HEK293T (cell line): ENCODE data around the gene RSKR.

Source experiments
- CTCF ChIA-PET: fragments of 350-600 bp; formaldehyde crosslinking; extraction: SDS; loops from one replicate; lab custom pipeline; 2021; ENCODE audit warnings: antibody characterized with exemption, inconsistent platforms; lab: Yijun Ruan, JAX
- POLR2A ChIA-PET: fragments of 350-600 bp; formaldehyde crosslinking; extraction: SDS; loops from one replicate; lab custom pipeline; 2020; ENCODE audit warnings: antibody characterized with exemption, inconsistent platforms; lab: Yijun Ruan, JAX
- DNase-seq: peaks from one replicate; pipeline ENCODE4 v3.0.0; 2012; ENCODE audit warnings: mixed read lengths; ENCODE audit errors: extremely low spot score
- ARNT ChIP-seq: fragments of 450-650 bp; IDR thresholded peaks from 2 replicates; pipeline ENCODE4 v1.6.1; 2017; ENCODE audit warnings: mild to moderate bottlenecking
- BHLHE40 ChIP-seq: fragments of 450-650 bp; IDR thresholded peaks from 2 replicates; pipeline ENCODE4 v1.6.1; 2016; ENCODE audit warnings: mild to moderate bottlenecking, moderate library complexity, borderline replicate concordance
- CTBP1 ChIP-seq: fragments of 450-650 bp; IDR thresholded peaks from 2 replicates; pipeline ENCODE4 v1.6.1; 2016; ENCODE audit warnings: borderline replicate concordance
- ELF4 ChIP-seq: fragments of 450-650 bp; IDR thresholded peaks from 2 replicates; pipeline ENCODE4 v1.6.1; 2017; ENCODE audit warnings: antibody characterized with exemption
- FOXA1 ChIP-seq: fragments of 450-650 bp; IDR thresholded peaks from 2 replicates; pipeline ENCODE4 v1.6.1; 2016; ENCODE audit warnings: mild to moderate bottlenecking
- FOXK2 ChIP-seq: fragments of 450-650 bp; IDR thresholded peaks from 2 replicates; pipeline ENCODE4 v1.6.1; 2016; ENCODE audit warnings: mild to moderate bottlenecking
- FOXM1 ChIP-seq: fragments of 450-650 bp; IDR thresholded peaks from 2 replicates; pipeline ENCODE4 v1.6.1; 2017; ENCODE audit warnings: mild to moderate bottlenecking, borderline replicate concordance
- HDGF ChIP-seq: fragments of 450-650 bp; IDR thresholded peaks from 2 replicates; pipeline ENCODE4 v1.6.1; 2017; ENCODE audit warnings: antibody characterized with exemption, borderline replicate concordance
- L3MBTL2 ChIP-seq: fragments of 450-650 bp; conservative IDR thresholded peaks from 2 replicates; pipeline ENCODE4 v1.6.1; 2016; ENCODE audit warnings: mild to moderate bottlenecking
- LEF1 ChIP-seq: fragments of 450-650 bp; IDR thresholded peaks from 2 replicates; pipeline ENCODE4 v1.6.1; 2017; ENCODE audit warnings: mild to moderate bottlenecking, borderline replicate concordance
- NFRKB ChIP-seq: fragments of 450-650 bp; IDR thresholded peaks from 2 replicates; pipeline ENCODE4 v1.6.1; 2016; ENCODE audit warnings: mild to moderate bottlenecking, moderate library complexity
- SP1 ChIP-seq: fragments of 450-650 bp; IDR thresholded peaks from 2 replicates; pipeline ENCODE4 v1.6.1; 2017
- SUZ12 ChIP-seq: fragments of 450-650 bp; IDR thresholded peaks from 2 replicates; pipeline ENCODE4 v1.6.1; 2016; ENCODE audit warnings: mild to moderate bottlenecking
- TARDBP ChIP-seq: fragments of 450-650 bp; IDR thresholded peaks from 2 replicates; pipeline ENCODE4 v1.6.1; 2016
- ZNF384 ChIP-seq: fragments of 450-650 bp; IDR thresholded peaks from 2 replicates; pipeline ENCODE4 v1.6.1; 2016
- TF ChIP-seq, protein P1 (sequence below): fragments of 450-650 bp; IDR thresholded peaks from 2 replicates; pipeline ENCODE4 v1.6.1; 2016

The RSKR gene

DNA sequence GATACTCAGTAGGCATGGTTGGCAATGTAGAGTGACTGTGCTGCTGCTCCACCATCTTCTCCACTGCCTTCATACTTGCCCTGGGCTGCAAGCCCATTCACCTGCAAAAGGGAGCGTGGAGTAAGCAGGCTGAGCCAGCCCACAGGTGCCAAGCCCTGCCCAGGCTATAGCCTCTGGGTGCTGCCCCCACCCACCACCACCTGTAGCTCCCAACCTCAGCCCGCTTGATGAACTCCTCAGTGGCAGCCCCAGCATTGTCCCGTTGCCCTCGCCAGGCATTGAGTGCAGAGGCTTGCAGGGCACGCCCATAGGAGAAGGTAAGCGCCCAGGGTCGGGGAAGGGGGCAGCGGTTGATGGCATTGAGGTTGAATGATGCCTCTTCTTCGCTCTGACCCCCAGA is 40.5 kb downstream of the RSKR start:
- no peak for TF ChIP-seq SP1
- no peak for TF ChIP-seq LEF1
- TF ChIP-seq L3MBTL2: no peak
- TF ChIP-seq, protein P1, sequence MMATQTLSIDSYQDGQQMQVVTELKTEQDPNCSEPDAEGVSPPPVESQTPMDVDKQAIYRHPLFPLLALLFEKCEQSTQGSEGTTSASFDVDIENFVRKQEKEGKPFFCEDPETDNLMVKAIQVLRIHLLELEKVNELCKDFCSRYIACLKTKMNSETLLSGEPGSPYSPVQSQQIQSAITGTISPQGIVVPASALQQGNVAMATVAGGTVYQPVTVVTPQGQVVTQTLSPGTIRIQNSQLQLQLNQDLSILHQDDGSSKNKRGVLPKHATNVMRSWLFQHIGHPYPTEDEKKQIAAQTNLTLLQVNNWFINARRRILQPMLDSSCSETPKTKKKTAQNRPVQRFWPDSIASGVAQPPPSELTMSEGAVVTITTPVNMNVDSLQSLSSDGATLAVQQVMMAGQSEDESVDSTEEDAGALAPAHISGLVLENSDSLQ: no peak
- TF ChIP-seq FOXK2: no peak
- no peak for TF ChIP-seq HDGF
- no peak for TF ChIP-seq FOXA1
- no peak for TF ChIP-seq TARDBP
- no peak for TF ChIP-seq ARNT
- no peak for TF ChIP-seq BHLHE40
- no peak for TF ChIP-seq NFRKB
- no peak for TF ChIP-seq SUZ12
- no peak for TF ChIP-seq ZNF384
- ChIA-PET CTCF (no interaction called here), POLR2A (no interaction called here)
- DNase-seq: no peak

DNA sequence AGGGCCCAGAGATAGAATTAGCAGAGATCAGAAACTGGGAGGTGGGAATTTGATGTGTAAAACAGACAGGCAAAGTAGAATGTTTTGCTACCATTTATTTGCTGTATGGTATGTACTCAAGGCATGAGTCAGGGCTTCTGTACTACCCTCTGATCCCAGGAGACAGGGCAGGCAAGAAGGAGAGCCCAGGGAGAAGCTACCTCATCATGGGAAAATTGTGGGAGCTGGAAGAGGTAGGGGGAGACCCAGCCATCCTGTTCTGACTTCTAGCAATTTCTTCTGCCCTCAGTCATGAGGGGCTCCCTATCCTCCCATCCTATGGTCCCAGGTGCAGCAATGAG is 41.0 kb downstream of the RSKR start:
- TF ChIP-seq, protein P1: no peak
- no peak for TF ChIP-seq CTBP1
- TF ChIP-seq HDGF: no peak
- ChIA-PET CTCF (no interaction called here), POLR2A (interaction anchor here (3.4 to 3.6 kb wide), 2 partner anchors 18 to 88 kb away, joined by 8 to 35 read pairs; partner anchors contain the start of genes SDF2, SUPT6H and UNC119)
- DNase-seq: no peak

DNA sequence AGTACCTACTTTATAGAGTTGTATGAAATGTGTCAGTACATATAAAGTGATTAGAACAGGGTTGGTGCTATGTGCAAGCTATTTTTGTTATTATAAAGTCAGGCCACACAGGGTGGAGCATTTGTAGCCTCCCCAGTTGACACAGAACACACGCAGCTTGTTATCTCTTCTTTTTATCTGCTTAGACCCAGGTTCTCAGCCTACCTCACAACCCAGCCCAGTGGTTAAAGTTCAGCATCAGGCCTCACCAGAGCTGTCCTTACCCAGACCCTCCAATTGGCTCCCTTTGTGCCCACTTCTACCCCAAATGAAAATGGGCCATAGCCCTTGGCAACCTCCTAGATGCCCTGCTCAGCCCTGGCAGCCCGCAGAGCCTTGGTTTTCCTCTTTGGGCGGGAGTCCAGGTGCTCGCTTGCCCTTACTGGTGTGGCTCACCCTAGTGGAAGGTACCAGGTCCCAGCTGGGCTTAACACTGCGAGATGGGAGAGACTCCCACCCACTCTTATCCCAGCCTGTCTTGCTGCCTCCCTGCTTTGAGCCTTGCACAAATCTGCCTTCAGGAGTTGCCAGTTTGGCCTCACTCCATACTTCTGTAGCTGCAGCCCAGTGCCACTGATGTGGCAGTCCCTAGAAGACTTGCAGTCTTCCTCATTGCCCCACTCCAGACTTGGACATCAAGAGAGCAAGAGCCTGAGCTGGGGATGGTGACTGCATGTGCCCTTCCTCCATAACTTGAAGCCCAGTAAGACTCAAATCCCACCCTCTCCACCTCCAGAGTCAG is 41.5 kb downstream of the RSKR start:
- TF ChIP-seq CTBP1 (no peak), NFRKB (no peak), SUZ12 (no peak), FOXA1 (no peak), L3MBTL2 (no peak), FOXM1 (no peak), ZNF384 (no peak), ELF4 (no peak), TARDBP (no peak), LEF1 (no peak), SP1 (no peak), HDGF (no peak), BHLHE40 (no peak)
- POLR2A ChIA-PET: interaction anchor here (1.3 to 3.6 kb wide), 8 partner anchors 9 to 122 kb away, joined by 3 to 35 read pairs (median 7); partner anchors contain the start of genes BLTP2, SDF2, SUPT6H and UNC119
- DNase-seq: no peak
- CTCF ChIA-PET: interaction anchor here (0.6 kb wide), 1 partner anchor 156 kb away, joined by 3 read pairs; no protein-coding TSS in a partner anchor

DNA sequence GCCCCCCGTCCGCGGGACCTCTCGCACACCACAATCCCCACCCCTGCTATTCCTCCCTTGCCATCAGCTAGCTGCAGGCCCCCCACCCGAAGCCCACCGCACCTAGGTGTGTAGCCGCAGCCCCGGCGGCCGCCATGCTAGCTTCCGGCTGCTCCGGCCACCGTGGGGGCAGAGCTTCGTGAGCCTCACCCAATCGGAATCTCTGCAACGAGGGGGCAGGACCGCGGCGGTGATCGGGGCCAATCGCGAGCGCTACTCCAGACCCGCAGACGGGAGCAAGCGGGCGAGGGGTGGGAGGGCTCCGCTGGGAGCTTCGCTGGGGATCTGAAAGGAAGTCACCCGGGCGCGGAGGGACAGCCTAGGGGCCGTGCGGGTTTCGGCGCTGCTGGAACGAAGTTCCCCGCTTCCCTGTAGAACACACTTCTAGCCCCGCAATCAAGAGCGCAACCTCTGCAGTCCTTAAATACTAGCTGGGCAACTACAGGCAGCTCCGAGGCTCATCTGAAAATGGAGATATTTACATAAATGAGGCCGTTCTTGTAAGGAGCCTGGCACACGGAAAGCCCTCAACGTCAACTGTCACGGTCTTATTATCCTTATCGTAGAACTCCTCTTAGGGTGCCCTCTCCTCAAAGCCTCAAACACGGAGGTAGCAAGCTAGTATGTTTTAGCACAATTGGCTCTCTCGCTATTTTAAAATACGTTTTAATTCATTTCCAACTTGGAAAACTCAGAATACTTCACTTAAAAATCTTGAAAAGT is 42.4 kb downstream of the RSKR start, which contains the start of gene PIGS:
Gene PIGS, minus strand, starts transcription at position 164 of the 762 bp plus-strand sequence. Its CDS starts 28 bp downstream, at position 136.
- peak; percentile 88 for DNase-seq
- POLR2A ChIA-PET: interaction anchor here (0.6 to 3.6 kb wide), 27 partner anchors 9 to 236 kb away, joined by 3 to 35 read pairs (median 6); partner anchors contain the start of genes BLTP2, FOXN1, RPL23A and SDF2
- TF ChIP-seq LEF1 (no peak), ZNF384 (no peak), TARDBP (no peak), SP1 (no peak), NFRKB (no peak), FOXA1 (no peak), ELF4 (no peak), BHLHE40 (no peak), CTBP1 (no peak)
- TF ChIP-seq, protein P1: no peak
- CTCF ChIA-PET: interaction anchor here (0.6 to 1.6 kb wide), 5 partner anchors 20 to 155 kb away, joined by 3 to 5 read pairs (median 4); no protein-coding TSS in a partner anchor

DNA sequence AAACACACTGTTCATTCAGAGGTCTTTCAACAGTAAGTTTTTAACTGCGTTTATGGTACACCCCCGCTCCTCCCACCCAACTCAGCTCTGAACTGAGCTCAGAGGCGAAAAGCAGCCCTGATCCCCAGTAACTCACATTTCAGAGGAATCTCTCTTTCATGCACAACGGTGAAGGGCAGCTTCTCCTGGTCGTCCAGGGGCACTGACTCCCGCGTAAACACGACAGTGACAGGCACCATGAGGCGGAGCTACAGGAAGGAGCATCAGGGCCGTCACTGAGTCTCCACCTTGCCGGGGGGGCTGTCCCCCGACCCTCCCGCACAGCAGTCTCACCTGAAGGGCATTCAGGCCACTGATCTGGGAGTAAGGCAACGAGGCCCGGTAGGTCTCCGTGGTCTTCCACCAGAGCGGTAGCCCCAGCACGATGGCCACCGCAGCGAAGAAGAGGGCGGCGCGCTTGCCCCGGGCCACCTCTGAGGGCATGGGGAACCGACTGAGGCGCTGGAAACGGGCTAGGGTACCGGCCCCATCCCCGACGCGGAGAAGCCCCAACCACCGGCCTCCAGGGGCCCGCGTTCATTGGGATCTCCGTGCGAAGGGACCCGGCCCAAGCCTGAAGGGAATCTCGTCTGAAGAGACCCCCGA is 43.1 kb downstream of the RSKR start:
- TF ChIP-seq L3MBTL2 (peak; percentile 36; the same call in 1 of the 2 replicates), SUZ12 (no peak)
- POLR2A ChIA-PET: interaction anchor here (0.6 to 3.6 kb wide), 27 partner anchors 9 to 199 kb away, joined by 3 to 35 read pairs (median 6); partner anchors contain the start of genes BLTP2, FOXN1, RPL23A and SDF2
- CTCF ChIA-PET: interaction anchor here (0.8 to 1.6 kb wide), 5 partner anchors 20 to 163 kb away, joined by 3 to 5 read pairs (median 4); no protein-coding TSS in a partner anchor
- DNase-seq: peak; percentile 35
